Mammary epithelial cell (primary cell): ENCODE results near the gene ST8SIA5.

Source experiments
- EZH2 ChIP-seq: IDR thresholded peaks from 2 replicates; pipeline ENCODE4 v1.6.1; 2012; ENCODE audit warnings: low read length, inconsistent platforms, borderline replicate concordance
- TF ChIP-seq, protein P1 (sequence below), 2 donors: IDR thresholded peaks in 1 of 2; conservative IDR thresholded peaks in 1 of 2; 2 replicates each; pipeline ENCODE4 v1.5.1; 2011 to 2012; ENCODE audit warnings: inconsistent platforms in 2 of 2, low read length in 2 of 2, mild to moderate bottlenecking in 2 of 2, control low read depth in 1 of 2, low read depth in 1 of 2; ENCODE audit not compliant: insufficient read depth in 1 of 2; ENCODE audit errors: extremely low read depth in 1 of 2

DNA sequence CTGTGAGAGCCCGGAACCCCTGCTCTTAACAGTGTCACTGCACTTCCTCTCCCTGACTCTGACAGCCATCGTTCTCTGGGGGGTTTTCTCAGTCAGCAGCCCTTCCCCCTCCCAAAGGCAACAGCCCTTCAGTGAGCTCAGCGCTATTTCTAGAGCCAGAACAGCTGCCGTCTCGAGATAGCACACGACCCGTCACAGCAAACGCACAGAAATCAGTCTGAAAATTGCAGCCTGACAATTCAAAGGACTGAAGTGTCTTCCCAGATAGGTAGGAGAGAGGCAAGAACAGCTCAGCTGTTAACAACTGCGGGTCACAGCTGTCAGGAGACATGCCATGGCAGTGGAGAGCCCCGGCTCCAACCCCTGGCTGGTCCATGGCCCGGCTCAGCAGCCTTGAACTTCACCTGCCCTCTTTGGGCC is 45.4 kb downstream of the ST8SIA5 start:
- TF ChIP-seq EZH2: no peak
- TF ChIP-seq, protein P1, sequence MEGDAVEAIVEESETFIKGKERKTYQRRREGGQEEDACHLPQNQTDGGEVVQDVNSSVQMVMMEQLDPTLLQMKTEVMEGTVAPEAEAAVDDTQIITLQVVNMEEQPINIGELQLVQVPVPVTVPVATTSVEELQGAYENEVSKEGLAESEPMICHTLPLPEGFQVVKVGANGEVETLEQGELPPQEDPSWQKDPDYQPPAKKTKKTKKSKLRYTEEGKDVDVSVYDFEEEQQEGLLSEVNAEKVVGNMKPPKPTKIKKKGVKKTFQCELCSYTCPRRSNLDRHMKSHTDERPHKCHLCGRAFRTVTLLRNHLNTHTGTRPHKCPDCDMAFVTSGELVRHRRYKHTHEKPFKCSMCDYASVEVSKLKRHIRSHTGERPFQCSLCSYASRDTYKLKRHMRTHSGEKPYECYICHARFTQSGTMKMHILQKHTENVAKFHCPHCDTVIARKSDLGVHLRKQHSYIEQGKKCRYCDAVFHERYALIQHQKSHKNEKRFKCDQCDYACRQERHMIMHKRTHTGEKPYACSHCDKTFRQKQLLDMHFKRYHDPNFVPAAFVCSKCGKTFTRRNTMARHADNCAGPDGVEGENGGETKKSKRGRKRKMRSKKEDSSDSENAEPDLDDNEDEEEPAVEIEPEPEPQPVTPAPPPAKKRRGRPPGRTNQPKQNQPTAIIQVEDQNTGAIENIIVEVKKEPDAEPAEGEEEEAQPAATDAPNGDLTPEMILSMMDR (conservative IDR thresholded peaks at IDR 0.05 in 1 of 2, IDR thresholded peaks at IDR 0.05 in 1 of 2; ENCODE audit: extremely low read depth in 1 of 2, insufficient read depth in 1 of 2, low read depth in 1 of 2, low read length in 2 of 2): no peak
